ENCODE measurements around the gene TMEM63C. TPM values are rescaled to one million over a fixed set of nuclear protein-coding genes. Genes with fewer than 3 reads are reported as not detected.

TMEM63C gene
- polyA plus RNA-seq, 1 donor (not counting 4 experiments of a cell fraction or from before 2014, with no cell fraction given): 0.66 TPM

DNA sequence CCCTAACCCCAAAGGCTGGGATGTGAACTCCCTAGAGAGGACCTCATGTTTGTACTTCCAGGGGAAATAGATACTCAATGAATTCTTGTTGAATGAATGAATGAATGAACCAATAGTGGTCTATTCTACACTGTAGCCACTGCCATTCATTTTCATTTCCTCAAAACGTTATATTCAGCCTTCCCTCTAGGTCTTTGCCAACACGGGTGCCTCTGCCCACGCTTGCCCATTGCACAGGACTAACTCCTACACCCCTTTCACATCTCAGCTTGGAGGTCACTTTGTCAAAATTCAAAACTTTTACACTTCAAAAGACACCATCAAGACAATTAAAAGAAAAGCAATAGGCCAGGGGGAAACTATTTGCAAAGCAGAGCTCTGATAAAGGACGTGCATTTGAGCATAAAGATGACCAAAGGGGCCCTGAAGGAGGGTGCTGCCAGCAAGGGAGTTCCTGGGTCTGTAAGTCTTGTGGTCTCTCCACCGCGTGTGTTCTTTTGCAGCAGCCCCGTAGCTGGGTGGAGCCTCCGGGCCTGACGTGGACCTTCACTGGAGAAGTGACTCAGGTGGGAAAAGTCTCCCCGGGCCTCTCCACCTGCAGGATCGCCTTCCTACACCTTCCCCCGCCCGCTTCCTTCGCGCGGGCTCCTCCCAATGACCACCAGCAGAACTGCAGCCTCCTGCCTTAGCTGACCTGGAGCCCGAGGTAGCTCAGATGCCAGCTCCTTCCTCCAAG is 31.5 kb downstream of the TMEM63C start:
- H3K9me1 ChIP-seq (ENCODE audit: control insufficient read depth, extremely low read depth, insufficient read depth, low read length): no peaks in the 10 kb centered on the region
- DNase-seq (ENCODE audit: low read depth, low spot score) (peak; percentile 15), FAIRE-seq (peak; percentile 78)
- no peaks in the 10 kb centered on the region for H3K9me3 ChIP-seq (ENCODE audit: control insufficient read depth, low read depth, low read length)
- dilution Hi-C loops (cut with MboI; ENCODE audit: extremely low pct_ligation_motif_present, low sequenced_read_pairs): no loop called here
- TF ChIP-seq, protein P1, sequence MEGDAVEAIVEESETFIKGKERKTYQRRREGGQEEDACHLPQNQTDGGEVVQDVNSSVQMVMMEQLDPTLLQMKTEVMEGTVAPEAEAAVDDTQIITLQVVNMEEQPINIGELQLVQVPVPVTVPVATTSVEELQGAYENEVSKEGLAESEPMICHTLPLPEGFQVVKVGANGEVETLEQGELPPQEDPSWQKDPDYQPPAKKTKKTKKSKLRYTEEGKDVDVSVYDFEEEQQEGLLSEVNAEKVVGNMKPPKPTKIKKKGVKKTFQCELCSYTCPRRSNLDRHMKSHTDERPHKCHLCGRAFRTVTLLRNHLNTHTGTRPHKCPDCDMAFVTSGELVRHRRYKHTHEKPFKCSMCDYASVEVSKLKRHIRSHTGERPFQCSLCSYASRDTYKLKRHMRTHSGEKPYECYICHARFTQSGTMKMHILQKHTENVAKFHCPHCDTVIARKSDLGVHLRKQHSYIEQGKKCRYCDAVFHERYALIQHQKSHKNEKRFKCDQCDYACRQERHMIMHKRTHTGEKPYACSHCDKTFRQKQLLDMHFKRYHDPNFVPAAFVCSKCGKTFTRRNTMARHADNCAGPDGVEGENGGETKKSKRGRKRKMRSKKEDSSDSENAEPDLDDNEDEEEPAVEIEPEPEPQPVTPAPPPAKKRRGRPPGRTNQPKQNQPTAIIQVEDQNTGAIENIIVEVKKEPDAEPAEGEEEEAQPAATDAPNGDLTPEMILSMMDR (optimal IDR thresholded peaks at IDR 0.05 in 1 of 3, IDR thresholded peaks at IDR 0.05 in 1 of 3, conservative IDR thresholded peaks at IDR 0.05 in 1 of 3; ENCODE audit: extremely low read depth in 1 of 3, insufficient read depth in 2 of 3, low read length in 3 of 3): peak; percentile 85 to 96 (median 92)
- TF ChIP-seq EZH2 (IDR thresholded peaks at IDR 0.05; ENCODE audit: low read length): no peak
- no peaks in the 10 kb centered on the region for H3K36me3 ChIP-seq (ENCODE audit: control insufficient read depth in 2 of 2, extremely low read depth in 1 of 2, insufficient read depth in 2 of 2, low read length in 2 of 2)
- no peaks in the 10 kb centered on the region for H3K4me1 ChIP-seq (ENCODE audit: control insufficient read depth, extremely low read depth, insufficient read depth, low read length)
- no peaks in the 10 kb centered on the region for H3K79me2 ChIP-seq (ENCODE audit: control insufficient read depth, insufficient read depth, low read length)
- no peaks in the 10 kb centered on the region for H3K27me3 ChIP-seq (ENCODE audit: control insufficient read depth, extremely low read depth, insufficient read depth, low read length)
- H3K9ac ChIP-seq (ENCODE audit: control insufficient read depth, extremely low read depth, insufficient read depth, low read length): no peak overlapping the region
- no peak overlapping the region for H3K4me2 ChIP-seq (ENCODE audit: control insufficient read depth, extremely low read depth, insufficient read depth, low read depth, low read length)
- H3K4me3 ChIP-seq (ENCODE audit: control insufficient read depth in 2 of 3, extremely low read depth in 1 of 3, insufficient read depth in 2 of 3, low read depth in 1 of 3, low read length in 3 of 3): no peak overlapping the region
- no peak overlapping the region for H2AFZ ChIP-seq (ENCODE audit: control insufficient read depth, low read length)
- H3K27ac ChIP-seq (ENCODE audit: control insufficient read depth, insufficient read depth, low read length): no peak overlapping the region
- H4K20me1 ChIP-seq (ENCODE audit: control insufficient read depth, extremely low read depth, insufficient read depth, low read length): no peaks in the 10 kb centered on the region

DNA sequence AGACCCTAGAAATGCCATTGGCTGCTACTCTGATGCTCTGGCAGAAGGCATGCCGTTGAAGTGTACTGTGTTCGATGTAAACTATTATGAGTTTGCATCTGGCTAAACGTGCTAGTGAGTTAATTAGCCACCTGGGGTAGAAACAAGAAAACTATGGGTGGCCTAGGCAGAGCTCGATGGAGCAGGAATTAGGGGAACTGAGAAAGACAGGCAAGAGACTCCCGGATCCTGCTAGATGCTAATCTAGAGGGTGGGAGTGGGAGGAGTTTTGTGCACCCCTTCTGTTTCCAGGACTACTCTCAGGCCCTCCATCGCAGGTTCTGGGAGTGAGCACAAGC is 32.0 kb downstream of the TMEM63C start:
- FAIRE-seq: no peak
- H3K4me3 ChIP-seq (ENCODE audit: control insufficient read depth in 2 of 3, extremely low read depth in 1 of 3, insufficient read depth in 2 of 3, low read depth in 1 of 3, low read length in 3 of 3): no peak overlapping the region
- H3K79me2 ChIP-seq (ENCODE audit: control insufficient read depth, insufficient read depth, low read length): no peaks in the 10 kb centered on the region
- no peak overlapping the region for H2AFZ ChIP-seq (ENCODE audit: control insufficient read depth, low read length)
- no peaks in the 10 kb centered on the region for H3K9me3 ChIP-seq (ENCODE audit: control insufficient read depth, low read depth, low read length)
- dilution Hi-C loops (cut with MboI; ENCODE audit: extremely low pct_ligation_motif_present, low sequenced_read_pairs): no loop called here
- H3K9ac ChIP-seq (ENCODE audit: control insufficient read depth, extremely low read depth, insufficient read depth, low read length): no peak overlapping the region
- DNase-seq (ENCODE audit: low read depth, low spot score): no peak
- TF ChIP-seq EZH2 (IDR thresholded peaks at IDR 0.05; ENCODE audit: low read length): no peak
- TF ChIP-seq, protein P1 (optimal IDR thresholded peaks at IDR 0.05 in 1 of 3, IDR thresholded peaks at IDR 0.05 in 1 of 3, conservative IDR thresholded peaks at IDR 0.05 in 1 of 3; ENCODE audit: extremely low read depth in 1 of 3, insufficient read depth in 2 of 3, low read length in 3 of 3): no peak
- H3K36me3 ChIP-seq (ENCODE audit: control insufficient read depth in 2 of 2, extremely low read depth in 1 of 2, insufficient read depth in 2 of 2, low read length in 2 of 2): no peaks in the 10 kb centered on the region
- no peaks in the 10 kb centered on the region for H4K20me1 ChIP-seq (ENCODE audit: control insufficient read depth, extremely low read depth, insufficient read depth, low read length)
- no peak overlapping the region for H3K27ac ChIP-seq (ENCODE audit: control insufficient read depth, insufficient read depth, low read length)
- H3K4me1 ChIP-seq (ENCODE audit: control insufficient read depth, extremely low read depth, insufficient read depth, low read length): no peaks in the 10 kb centered on the region
- H3K9me1 ChIP-seq (ENCODE audit: control insufficient read depth, extremely low read depth, insufficient read depth, low read length): no peaks in the 10 kb centered on the region
- H3K4me2 ChIP-seq (ENCODE audit: control insufficient read depth, extremely low read depth, insufficient read depth, low read depth, low read length): no peak overlapping the region
- H3K27me3 ChIP-seq (ENCODE audit: control insufficient read depth, extremely low read depth, insufficient read depth, low read length): no peaks in the 10 kb centered on the region
